Measurements from ENCODE around the gene FBXO28. TPM values are rescaled to one million over a fixed set of nuclear protein-coding genes. Genes with fewer than 3 reads are reported as not detected.
A peak's percentile ranks its signal among the peaks of the same experiment; 100 is the strongest.

The FBXO28 gene
- total RNA-seq, 2 experiments from 2014 or later: 31.0 to 32.3 TPM

DNA sequence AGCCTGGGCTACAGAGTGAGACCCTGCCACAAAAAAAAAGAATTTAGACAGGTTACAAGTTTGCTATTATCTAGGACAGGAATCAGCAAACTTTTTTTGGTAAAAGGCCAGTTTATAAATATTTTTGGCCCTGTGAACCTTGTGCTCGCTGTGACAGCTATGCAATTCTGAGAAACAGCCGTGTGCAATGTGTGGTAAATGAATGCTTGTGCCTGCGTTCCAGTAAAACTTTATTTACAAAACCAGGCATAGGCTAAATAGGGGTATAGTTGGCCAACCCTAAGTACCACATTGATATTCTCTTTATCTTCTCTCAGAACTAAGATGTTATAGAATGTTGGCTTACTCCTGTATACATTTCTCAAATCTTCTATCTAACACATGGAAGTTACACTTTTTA is 24.3 kb downstream of the FBXO28 start:
- H3K9me3 Mint-ChIP-seq: no peaks in the 10 kb centered on the region
- H3K27me3 Mint-ChIP-seq: no peaks in the 10 kb centered on the region
- ATAC-seq (ENCODE audit: low read depth): no peak
- POLR2A ChIA-PET: no interaction called here
- no peak for DNase-seq
- peaks cover 15% of the 10 kb centered on the region for H3K36me3 Mint-ChIP-seq
- H3K4me1 Mint-ChIP-seq: no peaks in the 10 kb centered on the region
- no peak overlapping the region for H3K4me3 Mint-ChIP-seq
- no peak overlapping the region for H3K27ac Mint-ChIP-seq

DNA sequence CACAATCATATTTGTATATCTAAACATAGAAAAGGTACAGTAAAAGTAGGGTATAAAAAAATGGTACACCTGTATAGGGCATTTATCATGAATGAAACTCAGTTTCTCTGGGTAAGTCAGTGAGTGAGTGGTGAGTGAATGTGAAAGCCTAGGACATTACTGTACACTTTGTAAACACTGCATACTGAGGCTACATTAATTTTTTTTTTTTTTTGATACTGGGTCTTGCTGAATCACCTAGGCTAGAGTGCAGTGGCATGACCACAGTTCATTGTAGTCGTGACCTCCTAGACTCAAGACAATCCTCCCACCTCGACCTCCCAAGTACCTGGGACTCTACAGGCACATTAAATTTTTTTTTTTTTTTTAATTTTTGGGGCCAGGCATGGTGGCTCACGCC is 27.8 kb downstream of the FBXO28 start:
- H3K27me3 Mint-ChIP-seq: no peaks in the 10 kb centered on the region
- H3K4me1 Mint-ChIP-seq: no peaks in the 10 kb centered on the region
- no peak for ATAC-seq (ENCODE audit: low read depth)
- H3K27ac Mint-ChIP-seq: no peak overlapping the region
- POLR2A ChIA-PET: no interaction called here
- H3K9me3 Mint-ChIP-seq: no peaks in the 10 kb centered on the region
- peaks cover 16% of the 10 kb centered on the region for H3K36me3 Mint-ChIP-seq
- no peak for DNase-seq
- no peak overlapping the region for H3K4me3 Mint-ChIP-seq

DNA sequence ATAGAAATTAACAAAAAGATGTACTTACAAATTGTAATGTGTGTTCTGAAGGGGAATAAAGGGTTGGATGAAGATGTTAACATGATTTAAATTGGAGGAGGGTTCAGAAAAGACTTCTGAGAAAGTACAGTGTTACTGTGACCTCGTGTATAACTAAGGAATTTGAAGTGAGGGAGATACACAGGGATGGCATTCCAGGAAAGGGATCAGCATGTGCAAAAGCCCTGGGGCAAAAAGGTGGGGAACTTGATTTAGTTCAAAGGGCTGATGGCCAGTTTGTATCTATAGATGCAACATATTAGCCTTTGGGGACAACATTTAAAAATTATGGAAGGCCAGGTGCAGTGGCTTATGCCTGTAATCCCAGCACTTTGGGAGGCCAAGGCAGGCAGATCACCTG is 35.8 kb downstream of the FBXO28 start:
- peaks cover 20% of the 10 kb centered on the region for H3K36me3 Mint-ChIP-seq
- no peak for ATAC-seq (ENCODE audit: low read depth)
- no peaks in the 10 kb centered on the region for H3K9me3 Mint-ChIP-seq
- POLR2A ChIA-PET: no interaction called here
- H3K27me3 Mint-ChIP-seq: no peaks in the 10 kb centered on the region
- no peak for DNase-seq
- no peak overlapping the region for H3K4me3 Mint-ChIP-seq
- H3K4me1 Mint-ChIP-seq: peaks cover 15% of the 10 kb centered on the region
- H3K27ac Mint-ChIP-seq: no peak overlapping the region

DNA sequence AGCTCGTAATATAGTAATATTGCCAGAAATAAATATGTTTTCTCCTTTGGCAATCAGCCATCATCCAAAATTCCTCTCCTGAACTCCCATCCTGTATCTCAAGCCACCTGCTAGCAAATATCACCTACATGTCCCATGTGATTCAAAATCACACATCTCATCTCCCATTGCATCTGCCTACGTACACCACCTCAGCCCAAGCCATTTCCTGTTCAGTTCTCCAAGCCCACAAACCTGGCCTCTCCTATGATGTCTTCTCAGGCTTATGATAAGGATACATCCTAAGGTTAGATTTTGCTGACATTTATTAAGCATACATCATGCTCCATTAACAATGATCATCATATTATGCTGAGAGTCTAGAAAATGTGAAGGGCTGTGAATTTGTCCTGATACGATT is 37.2 kb downstream of the FBXO28 start:
- H3K9me3 Mint-ChIP-seq: no peaks in the 10 kb centered on the region
- ATAC-seq (ENCODE audit: low read depth): peak; percentile 75
- peaks cover 16% of the 10 kb centered on the region for H3K4me1 Mint-ChIP-seq
- H3K27me3 Mint-ChIP-seq: no peaks in the 10 kb centered on the region
- no peak for DNase-seq
- H3K27ac Mint-ChIP-seq: peak overlapping the region; percentile 7
- peaks cover 17% of the 10 kb centered on the region for H3K36me3 Mint-ChIP-seq
- peak overlapping the region; percentile 15 for H3K4me3 Mint-ChIP-seq
- POLR2A ChIA-PET: no interaction called here

DNA sequence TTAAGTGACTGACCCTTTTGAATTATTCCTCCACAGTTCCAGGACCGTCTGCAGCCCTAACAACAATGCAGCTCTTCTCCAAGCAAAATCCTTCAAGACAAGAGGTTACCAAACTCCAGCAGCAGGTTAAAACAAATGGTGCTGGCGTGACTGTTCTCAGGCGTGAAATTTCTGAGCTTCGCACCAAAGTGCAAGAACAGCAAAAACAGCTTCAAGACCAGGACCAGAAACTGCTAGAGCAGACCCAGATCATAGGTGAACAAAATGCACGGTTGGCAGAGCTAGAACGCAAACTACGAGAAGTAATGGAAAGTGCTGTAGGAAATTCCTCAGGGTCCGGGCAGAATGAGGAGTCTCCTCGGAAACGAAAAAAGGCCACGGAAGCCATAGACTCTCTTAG is 43.4 kb downstream of the FBXO28 start:
- no peaks in the 10 kb centered on the region for H3K9me3 Mint-ChIP-seq
- DNase-seq (no peak), ATAC-seq (ENCODE audit: low read depth) (no peak)
- H3K4me3 Mint-ChIP-seq: no peak overlapping the region
- H3K4me1 Mint-ChIP-seq: peaks cover 2% of the 10 kb centered on the region
- POLR2A ChIA-PET: interaction anchor here (1.3 kb wide), 1 partner anchor 25 kb away, joined by 4 read pairs; the partner anchor contains the start of gene DEGS1
- peaks cover 33% of the 10 kb centered on the region for H3K36me3 Mint-ChIP-seq
- H3K27ac Mint-ChIP-seq: no peak overlapping the region
- no peaks in the 10 kb centered on the region for H3K27me3 Mint-ChIP-seq

DNA sequence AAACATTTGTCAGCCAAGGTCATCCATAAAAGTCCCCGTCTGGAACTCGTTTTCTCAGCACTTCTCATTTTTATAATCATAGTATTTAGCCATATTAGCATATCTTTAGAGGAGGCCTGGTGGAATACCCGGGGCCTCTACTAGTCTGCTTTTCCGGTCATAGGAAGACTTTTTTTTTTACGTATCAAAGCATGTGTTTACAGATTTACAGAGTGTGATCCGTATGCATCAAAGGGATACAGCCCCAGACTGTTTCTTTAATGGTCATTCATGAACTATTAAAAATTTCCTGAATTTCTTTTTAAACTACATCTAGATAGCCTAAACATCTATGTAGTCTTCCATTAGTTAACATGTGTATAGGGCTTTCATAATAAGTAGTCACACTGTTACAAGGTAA is 45.6 kb downstream of the FBXO28 start:
- no peak for DNase-seq
- POLR2A ChIA-PET: no interaction called here
- peaks cover 3% of the 10 kb centered on the region for H3K4me1 Mint-ChIP-seq

DNA sequence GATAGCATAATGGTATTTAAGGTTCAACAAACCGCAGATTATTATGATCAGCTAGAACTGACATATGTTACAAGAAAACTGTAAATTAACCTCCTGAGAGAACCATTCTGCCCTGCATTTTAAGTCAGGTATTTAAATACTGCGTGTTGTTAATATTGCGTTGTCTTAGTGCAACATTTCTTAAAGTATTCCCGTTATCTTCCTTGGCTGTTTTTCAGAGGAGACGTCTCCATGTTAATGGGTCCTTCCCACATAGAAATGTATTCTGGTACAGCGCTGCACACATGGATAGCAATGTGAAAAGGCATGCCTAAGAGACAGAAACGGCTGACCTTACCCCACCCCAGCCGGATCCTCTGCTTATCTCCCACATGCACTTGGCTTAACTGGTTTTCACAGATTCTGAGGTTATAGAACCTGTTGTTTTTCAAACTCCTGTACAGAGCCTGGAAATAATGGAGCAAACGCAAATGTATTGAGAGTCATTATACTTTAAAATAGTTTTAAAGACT is 46.3 kb downstream of the FBXO28 start:
- no peaks in the 10 kb centered on the region for H3K27me3 Mint-ChIP-seq
- POLR2A ChIA-PET: interaction anchor here (0.6 kb wide), 1 partner anchor 116 kb away, joined by 4 read pairs; no protein-coding TSS in a partner anchor
- H3K27ac Mint-ChIP-seq: no peak overlapping the region
- H3K9me3 Mint-ChIP-seq: no peaks in the 10 kb centered on the region
- no peak for DNase-seq
- no peak for ATAC-seq (ENCODE audit: low read depth)
- H3K36me3 Mint-ChIP-seq: peaks cover 32% of the 10 kb centered on the region
- H3K4me3 Mint-ChIP-seq: no peak overlapping the region
- peaks cover 4% of the 10 kb centered on the region for H3K4me1 Mint-ChIP-seq

More for the DNA sequence above, 45.6 kb downstream of the FBXO28 start:
- no peak for ATAC-seq (ENCODE audit: low read depth)
- H3K36me3 Mint-ChIP-seq: peaks cover 32% of the 10 kb centered on the region
- H3K27ac Mint-ChIP-seq: no peak overlapping the region
- no peaks in the 10 kb centered on the region for H3K27me3 Mint-ChIP-seq
- H3K9me3 Mint-ChIP-seq: no peaks in the 10 kb centered on the region
- H3K4me3 Mint-ChIP-seq: no peak overlapping the region

DNA sequence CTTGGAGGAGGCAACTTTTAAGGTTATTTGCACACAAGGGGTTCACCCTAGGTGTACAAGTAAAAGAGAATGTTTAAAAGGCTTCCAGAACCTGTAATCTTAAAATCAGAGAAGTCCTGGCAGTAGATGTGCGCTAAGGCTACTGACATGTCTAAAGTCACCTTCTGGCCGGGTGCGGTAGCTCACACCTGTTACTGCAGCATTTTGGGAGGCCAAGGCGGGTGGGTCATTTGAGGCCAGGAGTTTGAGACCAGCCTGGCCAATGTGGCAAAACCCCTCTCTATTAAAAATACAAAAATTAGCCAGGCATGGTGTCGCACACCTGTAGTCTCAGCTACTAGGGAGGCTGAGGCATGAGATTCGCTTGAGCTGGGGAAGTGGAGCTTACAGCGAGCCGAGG is 48.9 kb downstream of the FBXO28 start:
- no peak overlapping the region for H3K27ac Mint-ChIP-seq
- peaks cover 20% of the 10 kb centered on the region for H3K36me3 Mint-ChIP-seq
- no peaks in the 10 kb centered on the region for H3K9me3 Mint-ChIP-seq
- POLR2A ChIA-PET: no interaction called here
- DNase-seq (no peak), ATAC-seq (ENCODE audit: low read depth) (no peak)
- no peaks in the 10 kb centered on the region for H3K27me3 Mint-ChIP-seq
- H3K4me1 Mint-ChIP-seq: peaks cover 6% of the 10 kb centered on the region
- no peak overlapping the region for H3K4me3 Mint-ChIP-seq

DNA sequence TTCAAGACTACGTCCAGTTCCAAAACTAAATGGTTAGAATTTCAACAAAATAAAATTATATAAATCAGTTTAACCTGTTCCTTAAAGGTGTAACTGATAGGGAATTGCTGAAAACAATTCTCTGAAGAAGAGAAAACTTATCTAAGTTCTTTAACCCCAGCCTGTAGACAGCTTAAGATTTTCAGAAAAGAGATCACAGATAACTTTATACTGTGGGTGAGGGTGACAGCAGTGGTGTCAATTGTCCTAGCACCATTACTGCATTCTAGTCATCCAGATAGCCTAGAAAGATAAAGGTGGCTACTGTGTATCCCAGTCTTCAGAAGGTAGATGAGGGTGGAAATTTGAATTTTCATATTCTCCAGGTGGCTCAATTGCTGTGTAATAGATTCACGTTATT is 49.4 kb downstream of the FBXO28 start:
- peaks cover 7% of the 10 kb centered on the region for H3K4me1 Mint-ChIP-seq
- H3K9me3 Mint-ChIP-seq: no peaks in the 10 kb centered on the region
- H3K36me3 Mint-ChIP-seq: peaks cover 15% of the 10 kb centered on the region
- H3K4me3 Mint-ChIP-seq: no peak overlapping the region
- ATAC-seq (ENCODE audit: low read depth): no peak
- no peaks in the 10 kb centered on the region for H3K27me3 Mint-ChIP-seq
- POLR2A ChIA-PET: no interaction called here
- no peak overlapping the region for H3K27ac Mint-ChIP-seq
- no peak for DNase-seq

DNA sequence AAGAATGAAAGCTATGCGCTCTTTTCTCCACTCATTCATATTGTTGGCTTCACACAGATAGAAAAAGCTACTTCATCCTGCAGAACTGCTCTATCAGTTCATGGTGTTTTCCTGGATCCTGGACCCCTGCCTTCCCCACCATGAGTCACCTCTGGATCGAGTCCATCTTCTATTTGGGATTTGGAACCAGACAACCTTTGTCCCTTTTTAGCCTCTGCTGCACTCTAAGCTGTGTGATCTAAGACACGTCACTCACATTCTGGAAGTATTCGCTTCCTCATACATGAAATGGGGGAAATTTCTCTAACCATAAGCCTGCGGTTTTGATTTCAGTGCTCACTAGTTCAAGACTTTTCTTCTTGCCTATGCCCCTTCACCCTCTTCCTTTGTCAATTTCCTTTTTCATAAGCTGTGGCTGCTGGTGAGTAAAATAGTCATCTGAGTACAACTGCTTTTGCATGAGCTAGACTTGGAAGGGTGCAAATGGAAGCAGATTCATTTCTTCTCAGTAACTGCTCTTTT is 55.0 kb downstream of the FBXO28 start:
- peak; percentile 93 for ATAC-seq (ENCODE audit: low read depth)
- Mint-ChIP-seq H3K4me1 (peaks cover 40% of the 10 kb centered on the region), H3K27ac (peak overlapping the region; percentile 77), H3K27me3 (peaks cover 10% of the 10 kb centered on the region), H3K36me3 (peaks cover 12% of the 10 kb centered on the region), H3K4me3 (peak overlapping the region; percentile 48), H3K9me3 (peaks cover 6% of the 10 kb centered on the region)
- DNase-seq: no peak
- POLR2A ChIA-PET: interaction anchor here (0.6 to 4.1 kb wide), 4 partner anchors 14 to 161 kb away, joined by 3 to 58 read pairs (median 4); partner anchors contain the start of genes DEGS1 and NVL

DNA sequence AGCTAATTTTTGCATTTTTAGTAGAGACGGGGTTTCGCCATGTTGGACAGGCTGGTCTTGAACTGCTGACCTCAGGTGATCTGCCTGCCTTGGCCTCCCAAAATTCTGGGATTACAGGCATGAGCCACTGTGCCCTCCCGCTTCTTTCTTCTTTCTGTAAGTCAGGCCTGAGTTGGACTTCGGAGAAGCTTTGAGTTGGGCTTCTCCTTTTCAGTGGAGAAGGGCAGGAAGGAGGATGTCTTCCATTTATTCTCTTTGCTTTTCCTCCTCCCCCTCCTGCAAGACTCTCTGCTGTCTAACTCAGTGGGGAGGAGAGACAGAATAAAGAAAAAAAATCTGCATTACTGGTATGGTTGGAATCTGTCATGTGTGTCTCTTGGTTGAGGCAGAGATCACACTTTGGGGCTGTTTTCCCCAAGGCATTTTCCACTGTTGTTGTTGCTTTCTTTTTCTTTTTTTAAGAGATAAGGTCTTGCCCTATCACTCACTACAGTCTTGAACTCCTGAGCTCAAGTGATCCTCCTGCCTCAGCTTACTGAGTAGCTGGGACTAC is 55.9 kb downstream of the FBXO28 start:
- Mint-ChIP-seq H3K4me1 (peaks cover 37% of the 10 kb centered on the region), H3K4me3 (peak overlapping the region; percentile 48), H3K36me3 (peaks cover 12% of the 10 kb centered on the region), H3K9me3 (peaks cover 6% of the 10 kb centered on the region), H3K27me3 (peaks cover 10% of the 10 kb centered on the region), H3K27ac (peak overlapping the region; percentile 77)
- DNase-seq (no peak), ATAC-seq (ENCODE audit: low read depth) (no peak)
- POLR2A ChIA-PET: interaction anchor here (0.9 to 4.1 kb wide), 5 partner anchors 10 to 160 kb away, joined by 3 to 58 read pairs (median 3); partner anchors contain the start of genes DEGS1 and NVL

DNA sequence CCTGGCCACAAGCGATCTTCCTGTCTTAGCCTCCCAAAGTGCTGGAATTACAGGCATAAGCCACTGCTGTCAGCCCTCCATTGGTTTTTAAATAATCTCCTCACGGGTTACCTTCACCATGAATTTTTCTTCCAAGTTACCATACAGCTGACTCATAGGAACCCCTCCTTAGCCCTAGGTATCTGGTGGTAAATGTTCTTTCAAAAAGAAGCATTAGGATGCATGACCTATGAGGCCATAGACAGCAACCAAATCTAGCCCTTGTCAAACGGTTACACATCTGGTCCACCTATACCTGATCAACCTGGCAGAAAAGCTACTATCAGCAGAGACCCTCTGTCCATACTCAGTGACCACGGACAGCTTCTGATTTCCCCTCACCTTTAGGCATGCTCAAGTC is 56.4 kb downstream of the FBXO28 start:
- POLR2A ChIA-PET: interaction anchor here (0.9 to 4.1 kb wide), 4 partner anchors 9 to 160 kb away, joined by 3 to 58 read pairs (median 4); partner anchors contain the start of genes DEGS1 and NVL
- Mint-ChIP-seq H3K27ac (peak overlapping the region; percentile 77), H3K27me3 (peaks cover 10% of the 10 kb centered on the region), H3K9me3 (peaks cover 6% of the 10 kb centered on the region), H3K4me1 (peaks cover 39% of the 10 kb centered on the region), H3K36me3 (peaks cover 12% of the 10 kb centered on the region), H3K4me3 (peak overlapping the region; percentile 48)
- ATAC-seq (ENCODE audit: low read depth) (peak; percentile 12), DNase-seq (no peak)

DNA sequence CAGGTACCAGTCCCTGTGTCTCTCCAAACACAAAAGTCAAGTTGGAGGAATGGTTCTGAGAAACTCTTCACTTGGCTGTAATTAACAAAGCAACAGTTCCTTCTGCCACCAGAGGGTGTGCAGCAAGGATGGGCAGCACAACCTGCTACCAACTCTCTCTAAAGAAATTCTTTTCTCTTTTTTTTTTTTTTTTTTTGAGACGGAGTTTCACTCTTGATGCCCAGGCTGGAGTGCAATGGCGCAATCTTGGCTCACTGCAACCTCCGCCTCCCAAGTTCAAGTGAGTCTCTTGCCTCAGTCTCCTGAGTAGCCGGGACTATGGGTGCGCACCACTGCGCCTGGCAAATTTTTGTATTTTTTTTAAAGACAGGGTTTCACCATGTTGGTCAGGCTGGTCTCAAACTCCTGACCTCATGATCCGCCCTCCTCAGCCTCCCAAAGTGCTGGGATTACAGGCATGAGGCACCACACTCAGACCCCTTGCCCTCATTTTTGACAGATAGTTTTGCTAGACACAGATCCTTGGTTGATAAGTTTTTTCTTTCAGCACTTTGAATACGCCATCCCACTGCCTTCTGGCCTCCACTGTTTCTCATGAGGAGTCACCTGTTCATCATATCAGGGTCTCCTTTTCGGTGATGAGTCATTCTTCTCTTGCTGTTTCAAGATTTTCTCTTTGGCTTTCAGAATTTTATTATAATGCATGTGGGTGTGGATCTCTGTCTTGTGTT is 57.0 kb downstream of the FBXO28 start:
- peaks cover 41% of the 10 kb centered on the region for H3K4me1 Mint-ChIP-seq
- H3K27me3 Mint-ChIP-seq: peaks cover 10% of the 10 kb centered on the region
- peaks cover 12% of the 10 kb centered on the region for H3K36me3 Mint-ChIP-seq
- H3K9me3 Mint-ChIP-seq: peaks cover 6% of the 10 kb centered on the region
- POLR2A ChIA-PET: interaction anchor here (0.9 to 4.1 kb wide), 2 partner anchors 12 to 53 kb away, joined by 3 to 58 read pairs; partner anchors contain the start of gene DEGS1
- ATAC-seq (ENCODE audit: low read depth): peak; percentile 50
- no peak for DNase-seq
- peak overlapping the region; percentile 77 for H3K27ac Mint-ChIP-seq
- H3K4me3 Mint-ChIP-seq: peak overlapping the region; percentile 48

Data from activated naive CD8-positive, alpha-beta T cell treated with anti-CD3 and anti-CD28 coated beads, Interleukin-2, amount 10 ng/mL, durations not matched to agents 7 days and 5 days (primary cell).